NB4 (cell line): Measurements from ENCODE around the gene CRACDL.

ENCODE experiments used
- POLR2A ChIP-seq: IDR thresholded peaks from 2 replicates; pipeline ENCODE4 v1.6.1; 2011; ENCODE audit warnings: mild to moderate bottlenecking; ENCODE audit not compliant: insufficient read length; ENCODE audit errors: extremely low read depth
- TF ChIP-seq, protein P1 (sequence below): IDR thresholded peaks from one replicate; pipeline ENCODE4 v1.5.1; 2012; ENCODE audit warnings: low read depth, low read length
- TF ChIP-seq, protein P2 (sequence below): IDR thresholded peaks from 2 replicates; pipeline ENCODE4 v1.6.1; 2011; ENCODE audit warnings: low read depth, low read length

DNA sequence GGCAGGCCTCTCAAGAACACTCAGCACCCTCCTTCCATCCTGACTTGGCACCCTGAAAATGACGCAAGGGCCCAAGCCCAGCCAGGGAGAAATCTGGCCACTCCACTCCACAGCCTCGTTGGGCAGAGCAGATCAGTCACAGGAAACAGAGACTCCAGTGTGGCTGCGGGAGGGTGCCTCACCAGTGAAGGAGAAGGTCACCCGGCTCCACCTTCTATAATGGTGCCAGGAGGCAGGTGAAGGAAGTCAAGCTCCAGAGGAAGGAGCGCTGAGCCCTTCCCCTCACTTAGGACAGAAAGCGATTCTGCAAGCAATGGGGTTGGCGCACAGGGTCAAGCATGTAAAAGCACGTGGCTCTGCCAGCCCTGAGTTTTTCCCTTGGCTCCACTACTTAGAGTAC, 35.3 kb downstream of the CRACDL start:
- TF ChIP-seq, protein P1, sequence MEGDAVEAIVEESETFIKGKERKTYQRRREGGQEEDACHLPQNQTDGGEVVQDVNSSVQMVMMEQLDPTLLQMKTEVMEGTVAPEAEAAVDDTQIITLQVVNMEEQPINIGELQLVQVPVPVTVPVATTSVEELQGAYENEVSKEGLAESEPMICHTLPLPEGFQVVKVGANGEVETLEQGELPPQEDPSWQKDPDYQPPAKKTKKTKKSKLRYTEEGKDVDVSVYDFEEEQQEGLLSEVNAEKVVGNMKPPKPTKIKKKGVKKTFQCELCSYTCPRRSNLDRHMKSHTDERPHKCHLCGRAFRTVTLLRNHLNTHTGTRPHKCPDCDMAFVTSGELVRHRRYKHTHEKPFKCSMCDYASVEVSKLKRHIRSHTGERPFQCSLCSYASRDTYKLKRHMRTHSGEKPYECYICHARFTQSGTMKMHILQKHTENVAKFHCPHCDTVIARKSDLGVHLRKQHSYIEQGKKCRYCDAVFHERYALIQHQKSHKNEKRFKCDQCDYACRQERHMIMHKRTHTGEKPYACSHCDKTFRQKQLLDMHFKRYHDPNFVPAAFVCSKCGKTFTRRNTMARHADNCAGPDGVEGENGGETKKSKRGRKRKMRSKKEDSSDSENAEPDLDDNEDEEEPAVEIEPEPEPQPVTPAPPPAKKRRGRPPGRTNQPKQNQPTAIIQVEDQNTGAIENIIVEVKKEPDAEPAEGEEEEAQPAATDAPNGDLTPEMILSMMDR: no peak
- no peak for TF ChIP-seq POLR2A
- TF ChIP-seq, protein P2, sequence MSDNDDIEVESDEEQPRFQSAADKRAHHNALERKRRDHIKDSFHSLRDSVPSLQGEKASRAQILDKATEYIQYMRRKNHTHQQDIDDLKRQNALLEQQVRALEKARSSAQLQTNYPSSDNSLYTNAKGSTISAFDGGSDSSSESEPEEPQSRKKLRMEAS: no peak
